Bronchus fibroblast of lung (primary cell): ENCODE data around the gene CALM1. TPM values are rescaled to one million over a fixed set of nuclear protein-coding genes. Genes with fewer than 3 reads are reported as not detected.

ENCODE experiments used
- total RNA-seq: library from RNA; depleted of rRNA; stranded (reverse); fragments of >200 nt; gene quantifications from 2 replicates; pipeline ENCODE4 v1.2.3, GENCODE V29; 2015

Gene CALM1
- total RNA-seq: 230 and 258 TPM in 2 replicates

GRCh38 chr14:90396341-90397339, at the start of gene CALM1:
CALM1 (plus strand) TSS chr14:90397029; CDS start chr14:90397231, 202 bp downstream.

Other genes starting within 250 kb of the CALM1 start
- 136 and 184 TPM in 2 replicates for gene PSMC1, start 140.5 kb upstream of the CALM1 start, total RNA-seq
- gene NRDE2, start 65.1 kb upstream of the CALM1 start, total RNA-seq: 5.6 and 6.6 TPM in 2 replicates